ENCODE results near the gene ARSG.
"Not testable (repeated sequence)": the region's sequence is repeated elsewhere in the genome, so short reads cannot be mapped to it uniquely, and the experiment has no call there.

The ARSG gene

DNA sequence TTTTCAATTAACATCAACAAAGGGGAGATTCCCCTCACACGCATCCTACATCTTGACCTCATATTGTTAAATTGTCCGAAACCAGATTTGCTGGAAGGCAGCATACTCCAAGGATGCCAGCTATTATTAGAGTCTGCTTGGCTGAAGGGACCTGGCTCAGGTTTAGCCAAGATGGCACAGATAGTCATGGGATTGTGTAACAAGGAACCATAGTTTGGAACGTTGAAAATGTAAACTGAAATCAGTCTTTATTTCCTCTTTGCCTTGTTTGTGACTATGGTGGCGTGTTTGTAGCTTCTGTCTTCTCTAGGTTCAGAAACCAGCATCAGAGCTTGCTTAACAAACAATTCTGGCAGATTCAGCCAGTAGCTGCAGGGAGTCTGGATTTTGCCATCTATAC, 5.9 kb downstream of the ARSG start:
- FAIRE-seq: no peak
- TF ChIP-seq TAF1 (IDR thresholded peaks at IDR 0.05; ENCODE audit: borderline replicate concordance, low read depth, low read length): no peak
- TF ChIP-seq POLR2AphosphoS5 (IDR thresholded peaks at IDR 0.05; ENCODE audit: low read depth, low read length): no peak
- no peak for TF ChIP-seq POLR2A (IDR thresholded peaks at IDR 0.05; ENCODE audit: low read depth, low read length)
- no peak for DNase-seq (ENCODE audit: insufficient read length)

GRCh38 chr17:68298601-68299000, 7.3 kb downstream of the ARSG start:
- TF ChIP-seq POLR2AphosphoS5 (IDR thresholded peaks at IDR 0.05; ENCODE audit: low read depth, low read length) (no peak), TAF1 (IDR thresholded peaks at IDR 0.05; ENCODE audit: borderline replicate concordance, low read depth, low read length) (no peak), POLR2A (IDR thresholded peaks at IDR 0.05; ENCODE audit: low read depth, low read length) (no peak)
- DNase-seq (ENCODE audit: insufficient read length): no peak
- no peak for FAIRE-seq

GRCh38 chr17:68299817-68300216, 8.5 kb downstream of the ARSG start:
- DNase-seq (ENCODE audit: insufficient read length) (no peak), FAIRE-seq (no peak)
- TF ChIP-seq POLR2AphosphoS5 (IDR thresholded peaks at IDR 0.05; ENCODE audit: low read depth, low read length): no peak
- TF ChIP-seq POLR2A (IDR thresholded peaks at IDR 0.05; ENCODE audit: low read depth, low read length): no peak
- no peak for TF ChIP-seq TAF1 (IDR thresholded peaks at IDR 0.05; ENCODE audit: borderline replicate concordance, low read depth, low read length)

GRCh38 chr17:68301438-68301959, 10.2 kb downstream of the ARSG start:
- TF ChIP-seq TAF1 (IDR thresholded peaks at IDR 0.05; ENCODE audit: borderline replicate concordance, low read depth, low read length): no peak
- TF ChIP-seq POLR2A (IDR thresholded peaks at IDR 0.05; ENCODE audit: low read depth, low read length): no peak
- TF ChIP-seq POLR2AphosphoS5 (IDR thresholded peaks at IDR 0.05; ENCODE audit: low read depth, low read length): no peak
- DNase-seq (ENCODE audit: insufficient read length): no peak
- no peak for FAIRE-seq

GRCh38 chr17:68302066-68302564, 10.8 kb downstream of the ARSG start:
- TF ChIP-seq POLR2AphosphoS5 (IDR thresholded peaks at IDR 0.05; ENCODE audit: low read depth, low read length) (no peak), POLR2A (IDR thresholded peaks at IDR 0.05; ENCODE audit: low read depth, low read length) (no peak), TAF1 (IDR thresholded peaks at IDR 0.05; ENCODE audit: borderline replicate concordance, low read depth, low read length) (no peak)
- FAIRE-seq: no peak
- no peak for DNase-seq (ENCODE audit: insufficient read length)

GRCh38 chr17:68302666-68303065, 11.4 kb downstream of the ARSG start:
- TF ChIP-seq TAF1 (IDR thresholded peaks at IDR 0.05; ENCODE audit: borderline replicate concordance, low read depth, low read length) (no peak), POLR2AphosphoS5 (IDR thresholded peaks at IDR 0.05; ENCODE audit: low read depth, low read length) (no peak), POLR2A (IDR thresholded peaks at IDR 0.05; ENCODE audit: low read depth, low read length) (no peak)
- FAIRE-seq: no peak
- DNase-seq (ENCODE audit: insufficient read length): no peak

- FAIRE-seq: no peak
- DNase-seq (ENCODE audit: insufficient read length): no peak
- TF ChIP-seq TAF1 (IDR thresholded peaks at IDR 0.05; ENCODE audit: borderline replicate concordance, low read depth, low read length) (no peak), POLR2AphosphoS5 (IDR thresholded peaks at IDR 0.05; ENCODE audit: low read depth, low read length) (no peak), POLR2A (IDR thresholded peaks at IDR 0.05; ENCODE audit: low read depth, low read length) (no peak)
Measured at GRCh38 chr17:68304706-68305105, 13.4 kb downstream of the ARSG start.

GRCh38 chr17:68305142-68305541, 13.8 kb downstream of the ARSG start:
- TF ChIP-seq TAF1 (IDR thresholded peaks at IDR 0.05; ENCODE audit: borderline replicate concordance, low read depth, low read length) (no peak), POLR2AphosphoS5 (IDR thresholded peaks at IDR 0.05; ENCODE audit: low read depth, low read length) (no peak)
- no peak for DNase-seq (ENCODE audit: insufficient read length)
- no peak for FAIRE-seq

DNA sequence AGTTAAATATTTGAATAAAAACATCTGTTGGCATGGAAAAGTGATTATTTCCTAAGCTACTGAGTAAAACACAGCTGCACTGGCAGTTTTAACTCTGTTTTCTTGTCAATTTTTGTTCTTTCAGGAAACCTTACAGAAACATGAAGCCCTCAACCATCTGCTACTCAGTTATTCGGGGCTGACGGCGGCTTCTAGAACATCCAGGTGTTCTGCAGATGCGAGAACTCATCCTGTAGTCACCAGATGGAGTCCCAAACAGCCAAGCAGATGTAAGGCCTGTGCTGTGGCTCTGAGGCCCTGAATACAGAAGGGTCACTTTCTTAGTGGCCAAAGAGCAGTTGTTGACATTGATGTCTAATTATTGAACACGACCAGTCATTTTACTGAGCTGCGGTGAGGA, 15.5 kb downstream of the ARSG start:
- FAIRE-seq (no peak), DNase-seq (ENCODE audit: insufficient read length) (no peak)
- TF ChIP-seq TAF1 (IDR thresholded peaks at IDR 0.05; ENCODE audit: borderline replicate concordance, low read depth, low read length) (no peak), POLR2A (IDR thresholded peaks at IDR 0.05; ENCODE audit: low read depth, low read length) (no peak), POLR2AphosphoS5 (IDR thresholded peaks at IDR 0.05; ENCODE audit: low read depth, low read length) (no peak)

DNA sequence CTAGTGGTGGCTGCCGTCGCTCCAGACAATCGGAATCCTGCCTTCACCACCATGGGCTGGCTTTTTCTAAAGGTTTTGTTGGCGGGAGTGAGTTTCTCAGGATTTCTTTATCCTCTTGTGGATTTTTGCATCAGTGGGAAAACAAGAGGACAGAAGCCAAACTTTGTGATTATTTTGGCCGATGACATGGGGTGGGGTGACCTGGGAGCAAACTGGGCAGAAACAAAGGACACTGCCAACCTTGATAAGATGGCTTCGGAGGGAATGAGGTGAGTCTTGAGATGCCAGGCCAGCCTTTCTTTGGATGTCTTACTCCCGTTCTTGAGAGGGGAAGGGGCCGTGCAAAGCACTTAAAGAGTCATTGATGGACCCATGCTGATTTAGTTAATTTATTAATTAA, 16.1 kb downstream of the ARSG start:
- FAIRE-seq (no peak), DNase-seq (ENCODE audit: insufficient read length) (no peak)
- TF ChIP-seq POLR2A (IDR thresholded peaks at IDR 0.05; ENCODE audit: low read depth, low read length) (no peak), POLR2AphosphoS5 (IDR thresholded peaks at IDR 0.05; ENCODE audit: low read depth, low read length) (no peak), TAF1 (IDR thresholded peaks at IDR 0.05; ENCODE audit: borderline replicate concordance, low read depth, low read length) (no peak)

DNA sequence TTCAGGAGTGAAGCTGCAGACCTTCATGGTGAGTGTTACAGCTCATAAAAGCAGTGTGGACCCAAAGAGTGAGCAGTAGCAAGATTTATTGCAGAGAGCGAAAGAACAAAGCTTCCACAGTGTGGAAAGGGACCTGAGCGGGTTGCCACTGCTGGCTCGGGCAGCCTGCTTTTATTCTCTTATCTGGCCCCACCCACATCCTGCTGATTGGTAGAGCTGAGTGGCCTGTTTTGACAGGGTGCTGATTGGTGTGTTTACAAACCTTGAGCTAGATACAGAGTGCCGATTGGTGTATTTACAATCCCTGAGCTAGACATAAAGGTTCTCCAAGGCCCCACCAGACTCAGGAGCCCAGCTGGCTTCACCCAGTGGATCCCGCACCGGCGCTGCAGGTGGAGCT, 17.2 kb downstream of the ARSG start:
- DNase-seq (ENCODE audit: insufficient read length); FAIRE-seq: not testable (repeated sequence)

- DNase-seq (ENCODE audit: insufficient read length); FAIRE-seq: not testable (repeated sequence)
Measured at GRCh38 chr17:68309066-68309670, 17.9 kb downstream of the ARSG start.

DNA sequence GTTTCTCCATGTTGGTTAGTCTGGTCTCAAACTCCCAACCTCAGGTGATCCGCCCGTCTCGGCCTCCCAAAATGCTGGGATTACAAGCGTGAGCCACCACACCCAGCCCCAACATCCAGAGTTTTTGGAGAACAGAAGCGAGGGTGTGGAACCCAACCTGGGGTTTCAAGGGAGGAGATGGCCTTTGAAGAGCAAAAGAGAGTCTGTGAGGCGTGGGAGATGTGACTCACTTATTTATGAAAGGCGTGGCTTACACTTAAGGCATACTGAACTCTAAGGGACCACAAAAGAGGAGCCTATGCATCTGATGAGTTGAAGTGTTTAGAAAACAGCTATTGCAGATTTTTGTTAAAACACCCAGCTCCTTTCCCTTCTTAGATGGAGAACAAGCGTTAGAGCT, 18.9 kb downstream of the ARSG start:
- DNase-seq (ENCODE audit: insufficient read length) (no peak), FAIRE-seq (no peak)
- no peak for TF ChIP-seq TAF1 (IDR thresholded peaks at IDR 0.05; ENCODE audit: borderline replicate concordance, low read depth, low read length)
- TF ChIP-seq POLR2A (IDR thresholded peaks at IDR 0.05; ENCODE audit: low read depth, low read length): no peak
- TF ChIP-seq POLR2AphosphoS5 (IDR thresholded peaks at IDR 0.05; ENCODE audit: low read depth, low read length): no peak
